Trophoblast cell (in vitro differentiated cells and primary cell): ENCODE measurements around the gene MEGF6.

ENCODE experiments used
- DNase-seq, 2 donors: peaks; one replicate each; pipeline ENCODE4 v3.0.0-alpha.2; 2016
- H2AFZ ChIP-seq: 2 replicates; pipeline ENCODE4 v1.6.1; 2013; ENCODE audit warnings: low read length, moderate library complexity, mild to moderate bottlenecking; ENCODE audit not compliant: insufficient read depth, poor library complexity
- H2AK5ac ChIP-seq: 2 replicates; pipeline ENCODE4 v1.6.1; 2013; ENCODE audit warnings: mild to moderate bottlenecking, low read length
- H2BK120ac ChIP-seq: 2 replicates; pipeline ENCODE4 v1.6.1; 2013; ENCODE audit warnings: low read length, mild to moderate bottlenecking, moderate library complexity; ENCODE audit not compliant: insufficient read depth, poor library complexity
- H2BK12ac ChIP-seq: 2 replicates; pipeline ENCODE4 v1.6.1; 2013; ENCODE audit warnings: mild to moderate bottlenecking, low read length, moderate library complexity
- H2BK5ac ChIP-seq: 2 replicates; pipeline ENCODE4 v1.6.1; 2013; ENCODE audit warnings: low read length, low read depth, moderate library complexity, mild to moderate bottlenecking; ENCODE audit not compliant: poor library complexity
- H3K14ac ChIP-seq: 2 replicates; pipeline ENCODE4 v1.6.1; 2013; ENCODE audit warnings: mild to moderate bottlenecking, low read length
- H3K18ac ChIP-seq: 2 replicates; pipeline ENCODE4 v1.6.1; 2013; ENCODE audit warnings: mild to moderate bottlenecking, low read length
- H3K23ac ChIP-seq: 2 replicates; pipeline ENCODE4 v1.6.1; 2013; ENCODE audit warnings: low read length
- H3K27ac ChIP-seq: 2 replicates; pipeline ENCODE4 v1.5.1; 2013; ENCODE audit warnings: low read depth, mild to moderate bottlenecking, inconsistent platforms, low read length, moderate library complexity
- H3K27me3 ChIP-seq: 2 replicates; pipeline ENCODE4 v1.6.1; 2013; ENCODE audit warnings: inconsistent platforms, mild to moderate bottlenecking, low read length, moderate library complexity; ENCODE audit not compliant: insufficient read depth
- H3K36me3 ChIP-seq, 2 experiments: 1 replicate in 1 of 2; 2 replicates in 1 of 2; pipeline ENCODE4 v1.6.1; 2013; ENCODE audit warnings: low read length in 2 of 2, mild to moderate bottlenecking in 2 of 2, moderate library complexity in 1 of 2; ENCODE audit not compliant: insufficient read depth in 2 of 2, control insufficient read depth in 1 of 2
- H3K4ac ChIP-seq: 2 replicates; pipeline ENCODE4 v1.6.1; 2013; ENCODE audit warnings: low read depth, mild to moderate bottlenecking, low read length, moderate library complexity
- H3K4me1 ChIP-seq, 2 experiments: 1 replicate in 1 of 2; 2 replicates in 1 of 2; pipeline ENCODE4 v1.6.1; 2013; ENCODE audit warnings: low read length in 2 of 2, mild to moderate bottlenecking in 2 of 2, moderate library complexity in 1 of 2; ENCODE audit not compliant: insufficient read depth in 2 of 2, control insufficient read depth in 1 of 2
- H3K4me2 ChIP-seq: 2 replicates; pipeline ENCODE4 v1.6.1; 2013; ENCODE audit warnings: inconsistent platforms, mild to moderate bottlenecking, low read length, moderate library complexity
- H3K4me3 ChIP-seq: 2 replicates; pipeline ENCODE4 v1.5.1; 2013; ENCODE audit warnings: mild to moderate bottlenecking, low read depth, low read length, inconsistent platforms
- H3K79me1 ChIP-seq: one replicate; pipeline ENCODE4 v1.6.1; 2013; ENCODE audit warnings: low read length
- H3K79me2 ChIP-seq: 2 replicates; pipeline ENCODE4 v1.6.1; 2013; ENCODE audit warnings: low read length, mild to moderate bottlenecking; ENCODE audit not compliant: control insufficient read depth, insufficient read depth, poor library complexity
- H3K9ac ChIP-seq: 2 replicates; pipeline ENCODE4 v1.6.1; 2013; ENCODE audit warnings: mild to moderate bottlenecking, low read length
- H3K9me3 ChIP-seq: 2 replicates; pipeline ENCODE4 v1.6.1; 2013; ENCODE audit warnings: low read depth, mild to moderate bottlenecking, control low read depth, inconsistent platforms, low read length; ENCODE audit not compliant: insufficient read depth
- H4K12ac ChIP-seq: 2 replicates; pipeline ENCODE4 v1.6.1; 2013; ENCODE audit warnings: low read depth, mild to moderate bottlenecking, low read length, moderate library complexity
- H4K8ac ChIP-seq: 2 replicates; pipeline ENCODE4 v1.6.1; 2013; ENCODE audit warnings: low read depth, mild to moderate bottlenecking, low read length, moderate library complexity
- H4K91ac ChIP-seq: one replicate; pipeline ENCODE4 v1.6.1; 2013; ENCODE audit warnings: low read depth, mild to moderate bottlenecking, low read length, moderate library complexity
- WGBS: extraction: QIAGEN DNeasy Blood & Tissue Kit; methylation state at CpG from one replicate; pipeline ENCODE4 v1.1.7; 2013; ENCODE audit warnings: missing lambda C conversion rate; ENCODE audit not compliant: insufficient read length, insufficient coverage; ENCODE audit errors: extremely low coverage; 5-methylcytosine and 5-hydroxymethylcytosine counted together

MEGF6 gene

DNA sequence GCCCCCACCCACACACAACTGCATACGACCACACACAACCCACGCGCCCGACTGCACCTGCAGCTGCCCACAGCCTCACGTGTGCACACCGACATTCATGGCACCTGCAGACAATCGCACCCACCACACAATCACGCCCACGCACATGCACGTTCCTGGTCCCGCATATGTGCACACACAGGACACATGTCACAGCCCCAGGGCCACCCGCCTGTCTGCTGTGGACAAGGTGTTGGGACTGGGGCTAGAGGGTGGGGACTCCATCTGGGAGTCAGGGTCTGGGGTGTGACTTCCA is 100.4 kb downstream of the MEGF6 start:
- Histone ChIP-seq H3K18ac (no peak overlapping the region), H2BK120ac (no peak overlapping the region), H3K79me1 (no peaks in the 10 kb centered on the region), H3K9me3 (no peaks in the 10 kb centered on the region), H3K14ac (no peak overlapping the region), H2BK12ac (no peak overlapping the region), H2AFZ (no peak overlapping the region), H3K4me1 (no peaks in the 10 kb centered on the region), H4K91ac (no peak overlapping the region), H2AK5ac (no peak overlapping the region), H4K8ac (no peak overlapping the region), H3K27me3 (no peaks in the 10 kb centered on the region), H3K27ac (no peak overlapping the region), H3K4me3 (no peak overlapping the region), H3K9ac (no peak overlapping the region), H3K23ac (no peak overlapping the region), H4K12ac (no peak overlapping the region), H3K4me2 (no peak overlapping the region), H3K4ac (no peak overlapping the region), H3K36me3 (peaks cover 0 to 4% of the 10 kb centered on the region in 2 experiments), H3K79me2 (no peaks in the 10 kb centered on the region), H2BK5ac (no peak overlapping the region)
- DNase-seq: no peak
- WGBS: no CpG with 5 or more reads among the region's 12 CpGs

GRCh38 chr1:3510136-3510955 is 101.0 kb downstream of the MEGF6 start:
- Histone ChIP-seq H3K4me2 (no peak overlapping the region), H3K79me2 (no peaks in the 10 kb centered on the region), H3K36me3 (peaks cover 0 to 4% of the 10 kb centered on the region in 2 experiments), H2AFZ (no peak overlapping the region), H3K23ac (no peak overlapping the region), H3K4me3 (no peak overlapping the region), H3K9me3 (peaks cover 3% of the 10 kb centered on the region), H2BK5ac (no peak overlapping the region), H3K27ac (no peak overlapping the region), H3K27me3 (no peaks in the 10 kb centered on the region), H3K9ac (no peak overlapping the region), H3K4me1 (no peaks in the 10 kb centered on the region), H4K91ac (no peak overlapping the region), H2AK5ac (no peak overlapping the region), H2BK120ac (no peak overlapping the region), H3K4ac (no peak overlapping the region), H2BK12ac (no peak overlapping the region), H3K18ac (no peak overlapping the region), H3K79me1 (no peaks in the 10 kb centered on the region), H4K8ac (no peak overlapping the region), H4K12ac (no peak overlapping the region), H3K14ac (no peak overlapping the region)
- DNase-seq: no peak
- no CpG with 5 or more reads among the region's 32 CpGs for WGBS

GRCh38 chr1:3509721-3510120 is 101.6 kb downstream of the MEGF6 start:
- Histone ChIP-seq H2BK12ac (no peak overlapping the region), H3K4me2 (no peak overlapping the region), H2AK5ac (no peak overlapping the region), H3K9me3 (peaks cover 3% of the 10 kb centered on the region), H3K4ac (no peak overlapping the region), H2BK120ac (no peak overlapping the region), H3K27ac (no peak overlapping the region), H3K9ac (no peak overlapping the region), H4K91ac (no peak overlapping the region), H2AFZ (no peak overlapping the region), H3K27me3 (no peaks in the 10 kb centered on the region), H4K8ac (no peak overlapping the region), H4K12ac (no peak overlapping the region), H3K18ac (no peak overlapping the region), H3K36me3 (peaks cover 0 to 4% of the 10 kb centered on the region in 2 experiments), H3K14ac (no peak overlapping the region), H3K79me1 (no peaks in the 10 kb centered on the region), H3K79me2 (no peaks in the 10 kb centered on the region), H3K4me1 (no peaks in the 10 kb centered on the region), H3K23ac (no peak overlapping the region), H2BK5ac (no peak overlapping the region), H3K4me3 (no peak overlapping the region)
- no peak for DNase-seq
- no CpG with 5 or more reads among the region's 21 CpGs for WGBS

DNA sequence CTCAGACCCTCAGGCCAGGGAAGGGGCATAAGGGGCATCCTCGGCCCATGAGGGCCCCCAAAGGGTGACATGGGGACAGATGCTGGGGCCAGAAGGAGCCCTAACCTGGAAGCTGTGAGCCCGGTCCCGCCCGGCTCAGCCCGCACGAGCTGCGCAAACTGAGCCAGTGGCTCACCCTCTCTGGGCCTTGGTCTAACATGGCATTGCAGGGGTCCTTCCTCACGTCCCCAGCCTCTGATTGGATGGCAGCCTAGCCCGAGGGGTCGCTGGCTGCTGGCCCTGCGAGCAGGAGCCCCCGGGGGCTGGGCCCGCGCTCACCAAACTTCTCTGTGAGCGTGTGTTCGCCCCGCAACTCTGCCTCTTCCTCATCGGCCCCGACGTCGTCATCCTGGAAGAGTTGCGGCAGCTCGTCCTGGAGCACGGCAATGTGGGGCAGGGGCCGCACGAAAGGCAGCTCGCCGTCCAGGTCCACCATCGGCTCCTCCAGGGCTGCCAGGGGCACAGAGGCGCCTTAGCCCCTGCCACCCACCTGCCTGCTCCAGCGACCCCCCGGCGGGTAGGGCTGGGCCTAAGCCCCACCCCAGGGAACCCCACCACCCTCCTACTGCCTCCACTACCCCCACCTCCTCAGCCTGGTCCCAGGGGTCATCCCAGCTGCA is 102.4 kb downstream of the MEGF6 start:
- H4K12ac ChIP-seq: no peak overlapping the region
- H3K9ac ChIP-seq: no peak overlapping the region
- no peak overlapping the region for H2BK120ac ChIP-seq
- H3K23ac ChIP-seq: no peak overlapping the region
- peaks cover 3% of the 10 kb centered on the region for H3K9me3 ChIP-seq
- no peaks in the 10 kb centered on the region for H3K27me3 ChIP-seq
- no peak overlapping the region for H4K8ac ChIP-seq
- H3K79me1 ChIP-seq: no peaks in the 10 kb centered on the region
- no peak overlapping the region for H3K4ac ChIP-seq
- H2AK5ac ChIP-seq: no peak overlapping the region
- H2BK5ac ChIP-seq: no peak overlapping the region
- no peaks in the 10 kb centered on the region for H3K4me1 ChIP-seq
- no peak overlapping the region for H3K27ac ChIP-seq
- H3K4me2 ChIP-seq: no peak overlapping the region
- no peak overlapping the region for H3K4me3 ChIP-seq
- H3K79me2 ChIP-seq: no peaks in the 10 kb centered on the region
- no peak overlapping the region for H3K18ac ChIP-seq
- no peak overlapping the region for H4K91ac ChIP-seq
- H2BK12ac ChIP-seq: no peak overlapping the region
- peaks cover 0 to 4% of the 10 kb centered on the region in 2 experiments for H3K36me3 ChIP-seq
- no CpG with 5 or more reads among the region's 33 CpGs for WGBS
- no peak overlapping the region for H3K14ac ChIP-seq
- no peak overlapping the region for H2AFZ ChIP-seq
- DNase-seq: no peak
